Tibial nerve (tissue), 4 donors: ENCODE results near the gene ZNF574. TPM values are rescaled to one million over a fixed set of nuclear protein-coding genes. Genes with fewer than 3 reads are reported as not detected.

Source experiments
- DNase-seq, 2 donors: peaks; one replicate each; pipeline ENCODE4 v3.0.0-alpha.2; 2019; ENCODE audit warnings: low spot score in 2 of 2
- H3K27ac ChIP-seq, 4 donors: fragments of 200-600 bp; sonication (generic) in 3 of 4; one replicate each; pipeline ENCODE4 v1.5.1; 2017 to 2019; ENCODE audit warnings: mild to moderate bottlenecking in 1 of 4
- H3K27me3 ChIP-seq, 2 donors: fragments of 200-600 bp; sonication (generic) in 1 of 2; one replicate each; pipeline versions ENCODE4 v1.5.1 to v1.6.0; 2017 to 2019
- H3K36me3 ChIP-seq, 3 donors: fragments of 200-600 bp; sonication (generic); one replicate each; pipeline ENCODE4 v1.5.1; 2018 to 2019
- H3K4me1 ChIP-seq, 4 donors: fragments of 200-600 bp; sonication (generic) in 3 of 4; one replicate each; pipeline ENCODE4 v1.5.1; 2017 to 2019
- H3K4me3 ChIP-seq, 4 donors: fragments of 200-600 bp; sonication (generic) in 3 of 4; one replicate each; pipeline ENCODE4 v1.5.1; 2017 to 2019; ENCODE audit warnings: mild to moderate bottlenecking in 1 of 4, moderate library complexity in 1 of 4
- H3K9me3 ChIP-seq, 4 donors: fragments of 200-600 bp; sonication (generic) in 3 of 4; one replicate each; pipeline ENCODE4 v1.5.1; 2017 to 2019
- EP300 ChIP-seq, 2 donors: sonication (generic); formaldehyde crosslinking; IDR thresholded peaks; one replicate each; pipeline ENCODE4 v1.6.1; 2017; ENCODE audit warnings: antibody characterized with exemption in 2 of 2, mild to moderate bottlenecking in 1 of 2
- POLR2A ChIP-seq, 2 donors: fragments of 450-650 bp; IDR thresholded peaks; one replicate each; pipeline ENCODE4 v1.6.1; 2017; ENCODE audit warnings: antibody characterized with exemption in 2 of 2, mild to moderate bottlenecking in 2 of 2, moderate library complexity in 2 of 2
- WGBS, 2 donors: methylation state at CpG; one replicate each; pipeline ENCODE4 v1.1.5; 2018; 5-methylcytosine and 5-hydroxymethylcytosine counted together
- total RNA-seq, 4 donors: library from RNA; depleted of rRNA; stranded (reverse); fragments of >200 nt; gene quantifications; one replicate each; pipeline ENCODE4 v1.1.0, GENCODE V29; 2016
- TF ChIP-seq, protein P1 (sequence below), 5 experiments: fragments of 200-600 bp in 3 of 5; fragments of 450-650 bp in 2 of 5; sonication (generic) in 3 of 5; IDR thresholded peaks; one replicate each; pipeline ENCODE4 v1.5.1; 2016 to 2019; ENCODE audit warnings: antibody characterized with exemption in 5 of 5, mild to moderate bottlenecking in 3 of 5, moderate library complexity in 2 of 5

The ZNF574 gene
- total RNA-seq, 4 donors from 2014 or later = 14.3 to 22.2 (median 17.5) TPM

GRCh38 chr19:42091742-42092141, 15.8 kb downstream of the ZNF574 start:
- no peak overlapping the region for H3K4me3 ChIP-seq
- peaks cover 0 to 30% (median 2%) of the 10 kb centered on the region in 4 donors for H3K4me1 ChIP-seq
- WGBS, 2 donors = 52 to 54% methylated on average over 6 to 10 of the region's 10 CpGs
- no peak for TF ChIP-seq EP300 (IDR thresholded peaks at IDR 0.05)
- TF ChIP-seq, protein P1, sequence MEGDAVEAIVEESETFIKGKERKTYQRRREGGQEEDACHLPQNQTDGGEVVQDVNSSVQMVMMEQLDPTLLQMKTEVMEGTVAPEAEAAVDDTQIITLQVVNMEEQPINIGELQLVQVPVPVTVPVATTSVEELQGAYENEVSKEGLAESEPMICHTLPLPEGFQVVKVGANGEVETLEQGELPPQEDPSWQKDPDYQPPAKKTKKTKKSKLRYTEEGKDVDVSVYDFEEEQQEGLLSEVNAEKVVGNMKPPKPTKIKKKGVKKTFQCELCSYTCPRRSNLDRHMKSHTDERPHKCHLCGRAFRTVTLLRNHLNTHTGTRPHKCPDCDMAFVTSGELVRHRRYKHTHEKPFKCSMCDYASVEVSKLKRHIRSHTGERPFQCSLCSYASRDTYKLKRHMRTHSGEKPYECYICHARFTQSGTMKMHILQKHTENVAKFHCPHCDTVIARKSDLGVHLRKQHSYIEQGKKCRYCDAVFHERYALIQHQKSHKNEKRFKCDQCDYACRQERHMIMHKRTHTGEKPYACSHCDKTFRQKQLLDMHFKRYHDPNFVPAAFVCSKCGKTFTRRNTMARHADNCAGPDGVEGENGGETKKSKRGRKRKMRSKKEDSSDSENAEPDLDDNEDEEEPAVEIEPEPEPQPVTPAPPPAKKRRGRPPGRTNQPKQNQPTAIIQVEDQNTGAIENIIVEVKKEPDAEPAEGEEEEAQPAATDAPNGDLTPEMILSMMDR (IDR thresholded peaks at IDR 0.05) = no peak
- TF ChIP-seq POLR2A (IDR thresholded peaks at IDR 0.05) = no peak
- H3K27me3 ChIP-seq = peaks cover 0 to 16% of the 10 kb centered on the region in 2 donors
- H3K27ac ChIP-seq = peak overlapping the region in 1 of 4 donors; percentile 8
- H3K36me3 ChIP-seq = no peaks in the 10 kb centered on the region
- no peaks in the 10 kb centered on the region for H3K9me3 ChIP-seq
- DNase-seq = no peak

GRCh38 chr19:42092350-42092749, 16.4 kb downstream of the ZNF574 start:
- TF ChIP-seq POLR2A (IDR thresholded peaks at IDR 0.05) (no peak), EP300 (IDR thresholded peaks at IDR 0.05) (peak in 1 of 2 donors; percentile 55)
- TF ChIP-seq, protein P1 (IDR thresholded peaks at IDR 0.05) = peak in 2 of 5 experiments; percentile 11 to 25
- peak overlapping the region in 1 of 4 donors; percentile 8 for H3K27ac ChIP-seq
- no peak overlapping the region for H3K4me3 ChIP-seq
- peaks cover 0 to 22% of the 10 kb centered on the region in 2 donors for H3K27me3 ChIP-seq
- H3K36me3 ChIP-seq = no peaks in the 10 kb centered on the region
- H3K9me3 ChIP-seq = no peaks in the 10 kb centered on the region
- H3K4me1 ChIP-seq = peaks cover 0 to 30% (median 2%) of the 10 kb centered on the region in 4 donors
- 36 to 49% methylated on average over 5 of the region's 5 CpGs for WGBS, 2 donors
- DNase-seq = no peak

DNA sequence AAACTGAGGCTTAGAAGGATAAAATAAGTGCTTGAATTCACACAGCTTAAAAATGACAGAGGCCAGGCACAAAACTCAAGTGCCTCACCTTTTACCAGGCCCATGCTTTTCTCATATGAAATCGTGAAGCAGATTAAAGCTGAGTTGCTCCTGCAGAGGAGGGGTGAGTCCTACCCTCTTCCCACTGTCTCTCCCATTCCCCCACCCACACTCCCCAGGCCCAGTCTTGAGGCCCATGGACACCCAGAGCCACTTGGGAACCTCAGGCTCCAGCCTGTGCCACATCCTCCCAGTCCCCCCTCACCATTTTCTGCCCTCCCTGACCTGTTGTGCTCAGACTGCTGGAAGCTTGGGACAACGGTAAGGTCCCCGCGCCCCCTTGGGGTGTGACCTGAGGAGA, 17.5 kb downstream of the ZNF574 start:
- Histone ChIP-seq H3K27ac (no peak overlapping the region), H3K4me1 (peaks cover 0 to 26% (median 2%) of the 10 kb centered on the region in 4 donors)
- WGBS, 2 donors = 23 to 39% methylated on average over 4 of the region's 4 CpGs

GRCh38 chr19:42093926-42094325, 18.0 kb downstream of the ZNF574 start:
- no peaks in the 10 kb centered on the region for H3K36me3 ChIP-seq
- no peak overlapping the region for H3K4me3 ChIP-seq
- no peak overlapping the region for H3K27ac ChIP-seq
- no peaks in the 10 kb centered on the region for H3K9me3 ChIP-seq
- H3K27me3 ChIP-seq = peaks cover 0 to 25% of the 10 kb centered on the region in 2 donors
- no peak for DNase-seq
- H3K4me1 ChIP-seq = peaks cover 0 to 22% (median under 1%) of the 10 kb centered on the region in 4 donors
- no peak for TF ChIP-seq EP300 (IDR thresholded peaks at IDR 0.05)
- no peak for TF ChIP-seq POLR2A (IDR thresholded peaks at IDR 0.05)
- TF ChIP-seq, protein P1 (IDR thresholded peaks at IDR 0.05) = no peak
- 23 to 24% methylated on average over 4 of the region's 4 CpGs for WGBS, 2 donors

More for the DNA sequence above, 17.5 kb downstream of the ZNF574 start:
- H3K4me3 ChIP-seq = no peak overlapping the region
- no peaks in the 10 kb centered on the region for H3K9me3 ChIP-seq
- no peak for DNase-seq
- TF ChIP-seq, protein P1 (IDR thresholded peaks at IDR 0.05) = no peak
- TF ChIP-seq POLR2A (IDR thresholded peaks at IDR 0.05) (no peak), EP300 (IDR thresholded peaks at IDR 0.05) (no peak)
- no peaks in the 10 kb centered on the region for H3K36me3 ChIP-seq
- H3K27me3 ChIP-seq = peaks cover 0 to 25% of the 10 kb centered on the region in 2 donors

DNA sequence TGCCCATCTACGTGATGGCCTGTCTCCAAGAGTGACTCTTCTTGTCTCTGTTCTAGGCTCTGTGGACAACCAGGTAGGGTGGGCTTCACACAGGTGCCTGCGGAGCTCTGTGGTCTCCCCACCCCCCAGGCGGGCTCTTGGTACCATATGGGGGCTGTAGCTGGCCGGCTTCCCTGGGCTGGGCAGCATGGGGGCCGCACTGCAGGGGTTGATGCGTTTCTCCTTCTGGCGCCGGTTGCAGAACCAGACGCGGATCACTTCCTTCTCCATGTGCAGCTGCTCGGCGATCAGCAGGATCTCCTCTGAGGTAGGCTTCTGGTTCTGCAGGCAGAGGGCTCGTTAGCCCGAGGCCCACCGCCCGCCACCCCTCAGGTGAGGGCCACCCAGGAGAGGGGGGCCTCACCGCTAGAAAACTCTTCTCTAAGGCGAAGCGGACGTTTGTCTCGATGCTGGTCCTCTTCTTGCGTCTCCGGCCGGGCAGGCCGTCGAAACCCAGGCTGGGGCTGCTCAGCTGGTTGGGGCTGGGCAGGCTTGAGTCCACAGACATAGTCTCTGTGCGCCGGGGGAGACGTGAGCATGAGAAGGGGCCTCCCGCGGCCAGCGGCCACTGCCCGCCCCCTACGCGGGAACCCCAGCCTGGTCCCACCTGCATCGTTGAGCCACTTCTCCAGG, 19.3 kb downstream of the ZNF574 start:
- Histone ChIP-seq H3K27me3 (peaks cover 0 to 25% of the 10 kb centered on the region in 2 donors), H3K9me3 (no peaks in the 10 kb centered on the region), H3K27ac (no peak overlapping the region), H3K4me1 (peaks cover 0 to 16% (median 0%) of the 10 kb centered on the region in 4 donors), H3K4me3 (no peak overlapping the region), H3K36me3 (no peaks in the 10 kb centered on the region)
- 77 to 80% methylated on average over 20 to 32 of the region's 36 CpGs for WGBS, 2 donors
- DNase-seq = no peak
- TF ChIP-seq EP300 (IDR thresholded peaks at IDR 0.05) (no peak), POLR2A (IDR thresholded peaks at IDR 0.05) (no peak)
- TF ChIP-seq, protein P1 (IDR thresholded peaks at IDR 0.05) = no peak
